Measurements from ENCODE around the gene HOXA9.

Gene HOXA9

GRCh38 chr7:27112955-27113949 is 52.1 kb downstream of the HOXA9 start:
- no peak for DNase-seq (ENCODE audit: low spot score)

All from left forelimb (tissue), 1 donor.